Measurements from ENCODE around the gene CAND1.

GRCh38 chr12:67354322-67354721 lies 85.2 kb downstream of the CAND1 start:
- no peak for TF ChIP-seq ATF2 (IDR thresholded peaks at IDR 0.05; ENCODE audit: low read length)
- no peak for TF ChIP-seq USF2 (IDR thresholded peaks at IDR 0.05; ENCODE audit: low read length)
- TF ChIP-seq EZH2 (IDR thresholded peaks at IDR 0.05; ENCODE audit: low read depth, low read length, severe bottlenecking) = no peak
- no peak for TF ChIP-seq CEBPB (IDR thresholded peaks at IDR 0.05; ENCODE audit: low read depth, low read length)
- TF ChIP-seq TCF12 (IDR thresholded peaks at IDR 0.05; ENCODE audit: low read depth, low read length) = no peak
- no peak for TF ChIP-seq CTCF (IDR thresholded peaks at IDR 0.05; ENCODE audit: control extremely low read depth in 1 of 3, insufficient read depth in 1 of 3, low read depth in 1 of 3, low read length in 3 of 3)
- no peak for TF ChIP-seq RXRA (IDR thresholded peaks at IDR 0.05; ENCODE audit: insufficient read depth, low read depth, low read length)
- TF ChIP-seq HDAC2 (IDR thresholded peaks at IDR 0.05; ENCODE audit: borderline replicate concordance in 1 of 2, low read depth in 2 of 2, low read length in 2 of 2) = no peak
- no peak for TF ChIP-seq SP1 (IDR thresholded peaks at IDR 0.05; ENCODE audit: low read depth, low read length)
- TF ChIP-seq POLR2A (IDR thresholded peaks at IDR 0.05; ENCODE audit: control extremely low read depth in 1 of 2, low read depth in 2 of 2, low read length in 2 of 2) = no peak
- TF ChIP-seq RFX5 (IDR thresholded peaks at IDR 0.05; ENCODE audit: borderline replicate concordance, low read depth, low read length) = no peak
- no peak for TF ChIP-seq GABPA (IDR thresholded peaks at IDR 0.05; ENCODE audit: borderline replicate concordance, insufficient read depth, low read length)
- no peak for TF ChIP-seq ASH2L (IDR thresholded peaks at IDR 0.05; ENCODE audit: low read length)
